OCI-LY7 (cell line): ENCODE measurements around the gene MBTPS1. TPM values are rescaled to one million over a fixed set of nuclear protein-coding genes. Genes with fewer than 3 reads are reported as not detected.

ENCODE experiments used
- BruUV-seq: library from RNA; stranded (reverse); fragments of 400-500 nt; replicated peaks from 2 replicates; lab custom pipeline; 2021; lab: Mats Ljungman, UMichigan
- CTCF ChIA-PET: fragments of 300-600 bp; sonication (Branson Sonifier 250); formaldehyde crosslinking; loops from one replicate; lab custom pipeline; 2022; ENCODE audit warnings: antibody characterized with exemption; ENCODE audit not compliant: unreplicated experiment; lab: Charles Lee
- POLR2A ChIA-PET: fragments of 300-600 bp; sonication (Branson Sonifier 250); formaldehyde crosslinking; loops from one replicate; lab custom pipeline; 2022; ENCODE audit warnings: antibody characterized with exemption; lab: Charles Lee
- DNase-seq: peaks from one replicate; pipeline ENCODE4 v3.0.0-alpha.2; 2015; ENCODE audit warnings: low spot score
- H2AFZ ChIP-seq: fragments of 200-600 bp; sonication (generic), shearing (Covaris generic); 2 replicates; pipeline ENCODE4 v1.6.1; 2014; ENCODE audit warnings: mild to moderate bottlenecking, antibody characterized with exemption, low read length, moderate library complexity
- H3K27ac ChIP-seq: fragments of 200-600 bp; sonication (generic); 2 replicates; pipeline ENCODE4 v1.5.1; 2014; ENCODE audit warnings: mixed run types, low read depth, mild to moderate bottlenecking, moderate library complexity, low read length, inconsistent platforms; ENCODE audit not compliant: poor library complexity, severe bottlenecking
- H3K36me3 ChIP-seq: fragments of 200-600 bp; sonication (generic); 2 replicates; pipeline ENCODE4 v1.6.1; 2014; ENCODE audit warnings: mild to moderate bottlenecking, antibody characterized with exemption, low read length, moderate library complexity, mixed read lengths; ENCODE audit not compliant: insufficient read depth
- H3K4me1 ChIP-seq: fragments of 200-600 bp; sonication (generic); 2 replicates; pipeline ENCODE4 v1.5.1; 2014; ENCODE audit warnings: mild to moderate bottlenecking, low read length; ENCODE audit not compliant: insufficient read depth, poor library complexity, severe bottlenecking
- H3K4me2 ChIP-seq: fragments of 200-600 bp; sonication (generic); 2 replicates; pipeline ENCODE4 v1.6.1; 2014; ENCODE audit warnings: mild to moderate bottlenecking, low read length
- H3K4me3 ChIP-seq: fragments of 200-600 bp; sonication (generic); 2 replicates; pipeline ENCODE4 v1.5.1; 2014; ENCODE audit warnings: mild to moderate bottlenecking, low read depth, low read length; ENCODE audit not compliant: poor library complexity, severe bottlenecking
- H3K79me2 ChIP-seq: fragments of 200-600 bp; sonication (generic); 2 replicates; pipeline ENCODE4 v1.6.1; 2016; ENCODE audit warnings: low read depth, mild to moderate bottlenecking, low read length, moderate library complexity, mixed read lengths; ENCODE audit not compliant: insufficient read depth
- H3K9me2 ChIP-seq: fragments of 200-600 bp; sonication (generic); 2 replicates; pipeline ENCODE4 v1.6.1; 2016; ENCODE audit warnings: mild to moderate bottlenecking, low read length, mixed read lengths; ENCODE audit not compliant: insufficient read depth
- H3K9me3 ChIP-seq: fragments of 200-600 bp; sonication (generic); 2 replicates; pipeline ENCODE4 v1.6.1; 2014; ENCODE audit warnings: mild to moderate bottlenecking, mixed run types, low read length, mixed read lengths
- H4K20me1 ChIP-seq: fragments of 200-600 bp; sonication (generic); 2 replicates; pipeline ENCODE4 v1.6.1; 2014; ENCODE audit warnings: mild to moderate bottlenecking, antibody characterized with exemption, low read length, moderate library complexity, mixed read lengths; ENCODE audit not compliant: insufficient read depth
- CTCF ChIP-seq: fragments of 200-600 bp; sonication (generic); conservative IDR thresholded peaks from 2 replicates; pipeline ENCODE4 v1.5.1; 2014; ENCODE audit warnings: mild to moderate bottlenecking, antibody characterized with exemption, low read length, moderate library complexity, mixed read lengths
- EZH2phosphoT487 ChIP-seq: fragments of 200-600 bp; sonication (generic); IDR thresholded peaks from 2 replicates; pipeline ENCODE4 v1.6.1; 2018; ENCODE audit warnings: low read depth, borderline replicate concordance, mild to moderate bottlenecking, mixed run types, antibody characterized with exemption, low read length, moderate library complexity, mixed read lengths
- intact Hi-C: fragments of 100-400 bp; cut with micrococcal nuclease; formaldehyde crosslinking; loops from one replicate; pipeline ENCODE4 v1.10.0; 2022; ENCODE audit not compliant: unreplicated experiment
- total RNA-seq, 2 experiments: library from RNA; depleted of rRNA in 1 of 2; stranded (reverse); fragments of >200 nt in 1 of 2; shearing (Covaris generic) in 1 of 2; gene quantifications; 2 replicates each; pipeline ENCODE4 v1.2.3, GENCODE V29; 2014 to 2022

The MBTPS1 gene
- total RNA-seq, 2 experiments from 2014 or later: 49.6 to 65.2 TPM

GRCh38 chr16:84047626-84048025 lies 69.1 kb downstream of the MBTPS1 start:
- no peaks in the 10 kb centered on the region for H3K4me1 ChIP-seq
- no TSS peak for BruUV-seq
- no peaks in the 10 kb centered on the region for H4K20me1 ChIP-seq
- no peak for TF ChIP-seq CTCF
- no peak for TF ChIP-seq EZH2phosphoT487
- no peak overlapping the region for H2AFZ ChIP-seq
- ChIA-PET POLR2A (no interaction called here), CTCF (no interaction called here)
- no peak overlapping the region for H3K4me2 ChIP-seq
- H3K27ac ChIP-seq: no peak overlapping the region
- DNase-seq: no peak
- peaks cover 8% of the 10 kb centered on the region for H3K36me3 ChIP-seq
- no peaks in the 10 kb centered on the region for H3K9me3 ChIP-seq
- no peaks in the 10 kb centered on the region for H3K79me2 ChIP-seq
- intact Hi-C loops: no loop called here
- no peaks in the 10 kb centered on the region for H3K9me2 ChIP-seq
- no peak overlapping the region for H3K4me3 ChIP-seq

- BruUV-seq: no TSS peak
- POLR2A ChIA-PET: no interaction called here
- Histone ChIP-seq H3K4me1 (no peaks in the 10 kb centered on the region), H3K9me3 (no peaks in the 10 kb centered on the region), H3K4me3 (no peak overlapping the region), H2AFZ (no peak overlapping the region), H3K9me2 (no peaks in the 10 kb centered on the region), H4K20me1 (no peaks in the 10 kb centered on the region), H3K36me3 (peaks cover 3% of the 10 kb centered on the region), H3K27ac (no peak overlapping the region), H3K79me2 (no peaks in the 10 kb centered on the region), H3K4me2 (no peak overlapping the region)
- CTCF ChIA-PET: no interaction called here
- no peak for DNase-seq
- TF ChIP-seq CTCF (no peak), EZH2phosphoT487 (no peak)
- intact Hi-C loops: no loop called here
These were observed 69.5 kb downstream of the MBTPS1 start for GRCh38 chr16:84047206-84047605.

DNA sequence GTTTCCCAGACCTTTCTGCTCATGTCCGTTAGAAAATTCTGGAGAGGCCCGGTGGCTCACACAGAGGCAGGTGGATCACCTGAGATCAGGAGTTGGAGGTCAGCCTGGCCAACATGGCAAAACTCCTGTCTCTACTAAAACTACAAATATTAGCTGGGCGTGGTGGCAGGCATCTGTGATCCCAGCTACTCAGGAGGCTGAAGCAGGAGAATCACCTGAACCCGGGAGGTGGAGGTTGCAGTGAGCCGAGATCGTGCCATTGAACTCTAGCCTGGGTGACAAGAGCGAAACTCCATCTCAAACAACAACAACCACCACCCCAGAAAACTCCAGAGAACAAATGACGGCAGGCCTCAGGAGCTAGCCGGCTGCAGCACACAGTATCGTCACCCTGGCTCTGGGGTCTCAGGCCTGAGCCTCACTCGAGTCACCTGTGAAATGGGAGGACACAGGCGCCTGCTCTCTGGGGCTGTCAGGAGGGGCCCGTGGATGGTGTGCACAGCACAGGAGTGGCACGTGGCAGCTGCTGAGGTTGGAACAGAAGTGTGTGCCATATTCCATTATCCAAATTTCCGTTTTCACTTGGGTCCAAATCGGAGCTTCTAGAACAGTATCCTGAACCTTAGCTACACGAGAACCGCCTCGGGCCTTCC lies 70.8 kb downstream of the MBTPS1 start:
- Histone ChIP-seq H3K9me2 (no peaks in the 10 kb centered on the region), H3K4me2 (no peak overlapping the region), H3K27ac (no peak overlapping the region), H4K20me1 (no peaks in the 10 kb centered on the region), H3K36me3 (no peaks in the 10 kb centered on the region; the same call in 1 of the 2 replicates), H3K9me3 (no peaks in the 10 kb centered on the region), H2AFZ (no peak overlapping the region), H3K79me2 (no peaks in the 10 kb centered on the region), H3K4me1 (no peaks in the 10 kb centered on the region), H3K4me3 (no peak overlapping the region)
- intact Hi-C loops: no loop called here
- ChIA-PET CTCF (no interaction called here), POLR2A (interaction anchor here (0.7 kb wide), 1 partner anchor 175 kb away, joined by 4 read pairs; no protein-coding TSS in a partner anchor)
- no peak for TF ChIP-seq EZH2phosphoT487
- TF ChIP-seq CTCF: no peak
- BruUV-seq: no TSS peak
- no peak for DNase-seq
